GM19025 (cell line): Measurements from ENCODE around the gene CHRNA4.

Experiments used
- ATAC-seq: cut with Tn5 transposase; IDR thresholded peaks from one replicate; pipeline ENCODE4 v1.9.1; 2021; ENCODE audit warnings: mild to moderate bottlenecking, low read depth, moderate library complexity; ENCODE audit not compliant: unreplicated experiment

CHRNA4 gene

GRCh38 chr20:63360850-63361518 lies at the start of gene CHRNA4:
Gene CHRNA4, minus strand, starts transcription at chr20:63361349. Its CDS starts 184 bp downstream, at chr20:63361165.
- ATAC-seq: no peak

DNA sequence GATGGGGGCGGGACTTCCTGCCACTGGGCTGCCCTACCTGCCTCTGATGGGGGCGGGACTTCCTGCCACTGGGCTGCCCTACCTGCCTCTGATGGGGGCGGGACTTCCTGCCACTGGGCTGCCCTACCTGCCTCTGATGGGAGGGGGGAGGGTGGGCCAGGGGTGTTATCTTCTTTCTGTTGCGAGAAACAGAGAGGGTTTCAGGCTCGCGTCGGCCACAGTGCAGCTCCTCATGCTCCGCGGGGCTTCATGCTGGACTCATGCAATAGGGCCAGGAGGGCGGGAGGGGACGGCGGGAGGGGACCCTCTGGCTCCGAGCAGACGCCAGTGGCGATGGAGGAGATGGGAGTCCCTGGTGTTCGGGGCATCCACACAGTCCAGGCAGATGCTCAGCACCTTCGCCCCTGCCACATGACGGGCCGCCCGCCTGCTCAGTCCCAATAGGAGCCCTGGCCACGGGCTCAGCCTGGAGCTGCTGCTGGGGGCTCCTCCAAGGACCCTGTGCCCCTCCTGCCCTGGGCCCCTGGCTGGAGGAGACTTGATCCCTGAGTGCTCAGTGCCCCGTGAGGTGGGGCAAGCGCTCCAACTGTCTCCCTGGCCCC lies 48.8 kb upstream of the CHRNA4 start:
- no peak for ATAC-seq

DNA sequence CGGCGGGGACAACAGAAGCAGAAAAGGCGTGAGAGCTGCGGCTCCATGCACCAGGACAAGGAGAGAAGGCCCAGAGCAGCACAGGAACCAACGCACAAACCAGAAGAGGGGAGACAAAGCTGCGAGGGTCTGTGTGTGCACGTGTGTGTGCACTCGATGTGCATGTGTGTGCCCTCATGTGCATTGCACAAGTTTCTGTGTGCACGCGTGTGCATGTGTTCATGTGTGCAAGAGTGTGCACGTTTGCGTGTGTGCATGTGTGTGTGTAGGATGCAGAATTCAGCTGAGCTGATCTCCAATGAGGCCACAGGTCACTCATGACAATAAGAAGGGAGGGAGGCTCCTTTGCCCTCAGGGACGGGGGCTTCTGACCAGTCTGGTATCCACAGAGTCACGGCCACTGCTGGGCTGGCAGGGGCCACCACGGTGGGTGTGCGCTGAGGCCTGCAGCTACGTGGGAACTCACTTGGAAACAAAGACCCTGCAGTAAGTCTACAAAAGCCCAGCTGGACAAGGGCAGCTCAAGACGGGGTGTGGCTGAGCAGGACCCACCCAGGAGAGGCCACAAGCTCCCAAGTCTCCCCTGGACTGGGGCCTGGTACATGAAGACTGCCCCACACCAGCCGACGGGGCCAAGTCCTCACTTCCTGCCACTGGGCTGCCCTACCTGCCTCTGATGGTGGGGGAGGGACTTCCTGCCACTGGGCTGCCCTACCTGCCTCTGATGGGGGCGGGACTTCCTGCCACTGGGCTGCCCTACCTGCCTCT lies 48.1 kb upstream of the CHRNA4 start:
- ATAC-seq: no peak

DNA sequence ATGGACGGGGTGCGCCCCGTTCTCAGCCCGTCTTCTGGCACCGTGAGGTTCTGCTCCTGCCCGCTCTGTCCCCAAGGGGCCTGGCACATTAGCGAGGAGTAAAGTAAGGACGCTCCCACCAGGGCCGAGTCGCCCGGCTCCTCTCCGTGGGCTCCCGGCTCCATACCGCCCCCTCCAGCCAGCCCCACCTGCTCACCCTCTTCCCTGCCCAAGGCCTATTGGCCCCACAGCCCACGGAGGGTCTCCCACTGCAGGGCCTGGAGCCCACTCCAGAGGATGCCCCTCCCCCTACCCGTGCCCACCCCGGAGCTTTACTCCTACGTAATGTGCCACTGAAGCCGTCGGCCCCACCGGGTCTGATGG lies 47.5 kb upstream of the CHRNA4 start:
- no peak for ATAC-seq

DNA sequence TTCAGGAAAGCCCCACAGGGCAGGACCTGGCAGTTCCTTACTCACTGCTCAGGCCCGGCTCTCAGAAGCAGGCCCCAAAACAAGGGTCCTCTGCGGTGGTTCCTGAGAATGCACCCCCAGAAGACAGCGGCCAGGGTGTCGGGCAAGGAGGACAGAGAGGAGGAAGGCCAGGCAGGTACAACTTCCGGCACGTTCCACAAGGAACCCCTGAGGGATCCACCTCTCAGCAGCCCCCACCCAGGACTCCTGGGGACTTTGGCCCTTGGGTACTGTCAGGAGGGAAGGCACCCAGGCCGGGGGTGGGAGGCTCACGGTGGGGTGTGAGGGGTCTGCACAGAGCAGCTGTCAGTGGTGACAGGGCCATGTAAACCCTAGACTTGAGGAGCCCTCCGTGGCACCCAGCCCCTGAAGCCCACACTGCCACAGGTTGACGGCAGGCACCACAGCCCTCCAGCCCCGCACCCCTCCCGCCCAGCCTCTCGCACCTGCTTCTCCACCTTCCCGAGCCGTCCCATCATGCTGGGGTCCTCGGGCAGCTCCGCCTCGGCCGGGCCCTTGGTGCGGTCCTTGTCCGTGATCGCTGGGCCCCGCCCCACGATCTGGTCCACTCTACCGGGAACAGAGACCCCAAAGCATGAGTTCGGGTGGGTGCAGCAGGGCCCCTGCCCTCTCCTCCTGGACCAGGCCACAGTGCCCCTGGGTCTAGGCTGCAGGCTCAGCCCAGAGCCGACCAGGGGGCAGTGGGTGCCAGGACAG lies 47.0 kb upstream of the CHRNA4 start:
- no peak for ATAC-seq

DNA sequence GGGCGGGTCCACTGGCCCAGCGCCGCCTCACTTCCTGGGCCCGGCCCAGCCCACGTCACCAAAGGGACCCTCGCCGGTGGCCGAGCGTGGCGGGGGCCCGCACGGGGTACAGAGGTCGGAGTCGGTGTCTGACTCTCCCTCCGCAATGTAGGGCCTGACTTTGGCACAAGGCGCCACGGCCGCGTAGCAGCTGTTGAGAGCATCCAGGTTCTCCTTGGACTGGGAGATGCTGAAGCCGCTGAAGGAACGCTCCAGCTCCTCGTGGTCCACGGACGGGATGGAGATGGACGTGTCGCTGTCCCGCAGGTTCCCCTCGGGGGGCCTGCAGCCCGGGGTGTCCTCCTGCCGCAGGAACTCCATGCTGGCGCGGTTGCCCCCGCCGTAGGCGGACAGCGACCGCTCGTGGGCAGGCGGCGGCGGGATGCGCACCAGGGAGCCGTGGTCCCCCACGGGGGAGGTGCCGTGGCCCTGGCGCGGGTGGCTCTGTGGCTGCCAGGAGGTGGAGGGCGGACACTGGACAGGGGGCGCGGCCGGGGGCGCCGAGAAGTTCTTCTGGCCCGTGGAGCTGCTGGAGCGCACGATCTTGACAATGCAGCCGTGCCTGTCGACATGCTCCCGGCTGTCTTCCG lies 45.6 kb upstream of the CHRNA4 start:
- ATAC-seq: no peak

- ATAC-seq: no peak
These were observed 44.9 kb upstream of the CHRNA4 start for GRCh38 chr20:63406011-63406410.

DNA sequence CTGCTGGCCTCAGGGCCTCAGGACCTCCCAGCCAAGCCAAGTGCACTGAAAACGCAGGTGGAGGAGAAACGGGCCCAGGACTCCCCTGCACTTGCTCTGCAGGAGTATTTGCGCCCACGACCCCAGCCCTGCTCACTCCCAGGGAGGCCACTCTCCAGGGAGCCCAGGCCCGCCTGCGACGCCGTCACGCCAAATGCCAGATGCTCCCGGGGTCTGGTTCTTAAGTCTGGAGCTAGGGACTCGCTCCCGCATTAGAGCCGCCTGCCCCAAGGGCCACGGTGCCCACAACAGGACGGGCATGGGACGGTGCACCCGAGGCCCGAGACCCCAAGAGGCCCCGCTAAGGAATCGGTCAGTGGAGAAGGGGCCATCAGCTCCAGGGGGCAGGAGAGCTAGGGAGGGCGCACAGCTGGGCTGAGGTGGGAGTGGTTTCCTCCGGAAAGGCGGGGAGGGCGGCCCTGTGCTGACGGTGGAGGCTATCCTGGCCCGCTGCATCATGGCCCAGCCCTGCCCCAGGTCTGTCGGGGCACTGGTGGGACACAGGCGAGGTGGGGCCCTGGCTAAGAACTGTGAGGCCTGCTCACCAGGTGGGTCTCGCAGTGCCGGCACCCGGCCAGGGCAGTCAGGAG lies 44.1 kb upstream of the CHRNA4 start:
- no peak for ATAC-seq

DNA sequence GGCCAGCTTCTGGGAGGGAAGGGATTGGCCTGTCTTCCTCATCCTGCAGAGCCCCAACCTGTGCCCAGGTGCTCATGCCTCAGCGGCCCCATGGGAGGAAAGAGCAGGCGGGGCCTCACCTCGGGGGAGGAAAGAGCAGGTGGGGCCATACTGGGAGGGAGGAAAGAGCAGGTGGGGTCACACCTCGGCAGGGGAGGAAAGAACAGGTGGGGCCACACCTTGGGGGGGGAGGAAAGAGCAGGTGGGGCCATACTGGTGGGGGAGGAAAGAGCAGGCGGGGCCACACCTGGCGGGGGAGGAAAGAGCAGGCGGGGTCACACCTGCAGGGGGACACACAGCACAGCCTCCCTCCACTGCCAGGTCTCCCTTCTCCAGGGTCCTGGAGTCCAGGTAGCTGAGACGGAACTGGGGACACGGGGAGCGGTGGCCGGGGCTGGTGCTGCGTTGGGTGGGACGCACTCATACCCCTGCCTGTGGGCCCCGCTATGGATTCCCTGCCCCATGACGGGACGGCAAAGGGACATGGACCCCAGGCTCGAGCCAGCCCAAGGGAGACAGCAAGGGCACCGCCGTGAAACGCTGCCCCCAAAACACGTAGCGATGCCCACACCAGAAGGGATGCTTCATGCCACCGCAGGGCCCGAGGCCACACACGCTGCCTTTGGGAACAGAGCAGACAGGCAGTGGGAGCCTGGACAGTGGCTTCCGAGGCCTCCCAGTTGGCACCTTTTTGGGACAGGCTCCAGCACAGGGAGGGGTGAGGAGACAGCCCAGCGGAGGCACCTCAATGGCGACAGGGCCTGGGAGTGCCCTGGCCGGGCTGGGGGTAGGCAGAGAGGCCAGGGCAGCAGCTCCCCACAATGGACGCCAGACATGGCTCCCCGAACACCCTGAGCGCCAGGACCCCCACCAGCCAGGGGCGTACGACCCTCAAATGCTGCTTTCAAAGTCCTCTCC lies 43.3 kb upstream of the CHRNA4 start:
- no peak for ATAC-seq

DNA sequence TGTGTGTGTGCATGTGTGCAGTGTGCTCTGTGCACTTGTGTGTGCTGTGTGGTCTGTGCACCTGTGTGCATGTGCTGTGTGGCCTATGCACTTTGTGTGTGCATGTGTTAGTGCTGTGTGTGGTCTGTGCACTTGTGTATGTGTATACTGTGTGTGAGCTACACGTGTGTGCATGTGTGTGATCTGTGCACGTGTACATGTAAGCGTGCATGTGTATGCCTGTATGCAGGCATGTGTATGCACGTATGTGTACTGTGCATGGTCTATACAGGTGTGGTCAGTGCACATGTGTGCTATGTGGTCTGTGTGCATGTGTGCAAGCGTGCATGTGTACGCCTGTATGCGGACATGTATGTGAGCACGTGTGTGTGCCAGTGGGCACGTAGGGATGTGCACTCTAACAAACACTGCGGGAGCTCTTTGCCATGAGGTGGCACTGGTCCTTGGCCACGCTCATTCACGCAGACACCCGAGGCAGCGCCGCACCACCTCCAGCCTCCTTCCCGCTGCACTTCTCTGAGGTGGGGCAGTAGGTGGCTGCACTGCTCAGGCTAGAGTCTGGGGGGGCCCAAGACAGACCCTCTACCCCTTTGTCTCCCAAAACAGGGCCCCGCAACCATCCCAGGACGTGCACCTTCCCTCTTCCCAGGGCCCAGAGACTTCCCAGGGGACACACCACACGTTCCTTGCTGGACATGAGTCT lies 42.4 kb upstream of the CHRNA4 start:
- no peak for ATAC-seq

DNA sequence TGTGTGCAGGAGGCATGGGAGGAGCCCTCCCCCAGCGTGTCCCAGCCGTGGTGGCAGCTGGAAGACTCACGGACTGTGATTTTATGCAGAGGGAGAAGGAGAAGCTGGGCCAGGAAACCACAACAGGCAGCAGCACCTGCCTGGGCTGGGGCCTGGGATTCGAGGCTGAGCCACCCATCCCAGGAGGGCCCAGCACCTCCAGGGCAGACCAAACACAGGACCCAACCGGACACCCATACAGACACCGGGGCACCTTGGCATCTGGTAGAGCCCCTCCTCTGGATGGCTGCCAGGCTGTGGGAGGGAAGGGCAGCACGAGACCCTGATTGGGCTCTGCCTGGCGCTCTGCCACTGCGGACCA lies 41.7 kb upstream of the CHRNA4 start:
- no peak for ATAC-seq

- no peak for ATAC-seq
These were observed 41.2 kb upstream of the CHRNA4 start for GRCh38 chr20:63402181-63402859.

- ATAC-seq: no peak
These were observed 40.4 kb upstream of the CHRNA4 start for GRCh38 chr20:63401384-63402110.

DNA sequence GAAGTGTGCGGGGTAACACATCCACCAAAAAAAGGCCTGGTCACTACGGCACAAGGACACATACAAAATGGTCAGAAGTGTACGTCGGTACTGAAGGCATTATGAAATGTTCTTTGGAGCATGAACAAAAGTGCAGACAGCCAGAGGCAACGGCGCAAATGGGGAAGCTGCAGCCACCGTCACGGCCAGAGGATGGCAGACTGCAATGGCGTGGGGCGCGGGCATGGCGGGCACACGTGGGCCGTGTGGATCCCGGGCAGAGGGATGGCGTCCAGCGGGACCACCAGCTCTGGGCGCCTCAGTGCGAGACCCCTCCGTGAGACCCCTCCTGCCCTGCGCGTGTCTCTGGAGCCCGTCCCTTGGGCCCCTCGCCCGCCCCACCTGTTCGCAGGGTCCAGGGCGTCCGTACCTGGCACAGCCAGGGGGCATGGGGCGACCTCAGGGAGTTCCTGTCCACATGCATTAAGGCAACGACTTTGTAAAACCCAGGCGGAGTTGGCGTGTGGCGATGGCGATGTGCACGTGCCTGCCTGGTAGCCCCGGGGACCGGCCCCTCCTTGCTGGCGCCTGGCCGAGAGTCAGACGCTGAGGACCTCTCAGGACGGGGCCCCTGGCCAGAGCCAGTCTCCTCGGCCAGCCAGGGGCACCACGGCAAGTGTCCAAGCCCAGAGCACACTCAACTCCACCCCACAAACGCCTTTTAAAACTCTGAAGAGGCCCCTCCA lies 39.5 kb upstream of the CHRNA4 start:
- ATAC-seq: no peak

GRCh38 chr20:63399596-63400375 lies 38.6 kb upstream of the CHRNA4 start:
- no peak for ATAC-seq
